Pulmonary artery endothelial cell (primary cell): Measurements from ENCODE around the gene IDI1. TPM values are rescaled to one million over a fixed set of nuclear protein-coding genes. Genes with fewer than 3 reads are reported as not detected.

Experiments
- DNase-seq: peaks from one replicate; pipeline ENCODE4 v3.0.0-alpha.2; 2011; ENCODE audit warnings: low read depth, low spot score
- total RNA-seq: library from RNA; depleted of rRNA; stranded (reverse); fragments of >200 nt; gene quantifications from 2 replicates; pipeline ENCODE4 v1.2.3, GENCODE V29; 2014

IDI1 gene
- total RNA-seq, 1 donor from 2014 or later: 67.0 TPM

DNA sequence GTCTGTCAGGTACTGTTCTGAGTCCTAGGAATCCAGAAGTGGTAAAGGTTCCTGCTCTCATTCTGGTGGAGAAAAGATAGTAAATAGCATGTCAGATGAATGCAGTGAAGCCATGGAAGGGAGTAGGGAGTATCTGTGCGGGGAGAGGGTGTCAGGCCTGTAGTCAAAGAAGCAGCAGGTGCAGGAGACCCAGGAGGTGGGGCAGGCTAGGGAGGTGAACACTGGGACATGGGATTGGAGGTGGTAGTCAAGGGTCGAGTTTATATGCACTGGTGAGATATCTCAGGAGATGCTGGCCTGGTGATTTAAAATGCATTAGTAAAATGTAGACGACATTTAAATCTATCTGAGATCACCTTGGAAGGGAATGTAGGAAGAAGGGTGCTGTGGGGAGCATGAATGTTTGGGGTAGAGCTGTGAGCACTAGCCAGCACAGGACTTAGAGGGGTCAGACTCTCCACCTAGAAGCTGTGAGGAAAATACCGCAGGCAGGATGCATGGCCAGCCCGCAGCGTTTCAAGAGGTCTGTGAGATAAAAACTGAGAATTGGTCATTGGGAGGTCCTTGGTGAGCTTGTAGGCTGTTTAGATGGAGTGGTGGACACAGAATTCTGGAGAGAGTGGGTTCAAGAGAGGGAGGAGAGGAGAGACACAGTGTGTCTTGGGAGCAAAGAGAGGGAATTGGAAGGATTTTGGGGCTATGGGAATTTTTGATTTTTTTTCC, 53.9 kb downstream of the IDI1 start:
- no peak for DNase-seq

DNA sequence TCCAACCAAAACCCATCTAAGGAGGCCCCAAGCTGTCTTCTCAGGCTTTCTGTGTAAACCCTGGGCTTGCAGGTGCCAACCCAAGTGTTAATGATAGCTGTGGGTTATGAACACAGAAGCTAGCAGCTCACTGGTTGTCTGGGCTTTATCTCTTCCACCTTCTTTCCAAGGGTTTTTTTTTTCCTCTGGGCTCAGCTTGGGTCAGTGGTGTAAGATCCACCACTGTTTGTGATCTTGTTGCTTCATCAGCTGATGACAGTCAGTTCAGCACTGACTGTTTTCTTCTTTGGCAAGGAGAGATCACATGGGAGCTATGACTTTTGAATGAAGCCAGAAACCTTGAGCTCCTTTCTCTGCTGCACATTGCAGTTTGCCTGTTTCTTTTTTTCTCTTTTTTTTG, 56.0 kb downstream of the IDI1 start:
- DNase-seq: no peak

GRCh38 chr10:992467-992866, 56.5 kb downstream of the IDI1 start:
- no peak for DNase-seq

- DNase-seq: no peak
Observed at GRCh38 chr10:990808-991207, 58.1 kb downstream of the IDI1 start.

Other genes starting within 250 kb of the IDI1 start
- 34.1 and 39.5 TPM in 2 replicates for gene LARP4B, start 117.4 kb downstream of the IDI1 start, total RNA-seq
- 40.9 and 46.8 TPM in 2 replicates for gene GTPBP4, start 60.7 kb downstream of the IDI1 start, total RNA-seq
- gene IDI2, start 23.3 kb downstream of the IDI1 start, total RNA-seq: not detected in 2 replicates
- gene WDR37, start 7.3 kb upstream of the IDI1 start, total RNA-seq: 22.3 and 32.1 TPM in 2 replicates